Activated CD8-positive, alpha-beta memory T cell treated with anti-CD3 and anti-CD28 coated beads for 1 hour (primary cell): ENCODE data around the gene ISCU.
"Not testable (repeated sequence)": the region's sequence is repeated elsewhere in the genome, so short reads cannot be mapped to it uniquely, and the experiment has no call there.

Experiments used
- DNase-seq, 2 donors: peaks; one replicate each; pipeline ENCODE4 v3.0.0-alpha.2; 2020; ENCODE audit warnings: low read depth in 1 of 2; ENCODE audit errors: extremely low read depth in 1 of 2

The ISCU gene

DNA sequence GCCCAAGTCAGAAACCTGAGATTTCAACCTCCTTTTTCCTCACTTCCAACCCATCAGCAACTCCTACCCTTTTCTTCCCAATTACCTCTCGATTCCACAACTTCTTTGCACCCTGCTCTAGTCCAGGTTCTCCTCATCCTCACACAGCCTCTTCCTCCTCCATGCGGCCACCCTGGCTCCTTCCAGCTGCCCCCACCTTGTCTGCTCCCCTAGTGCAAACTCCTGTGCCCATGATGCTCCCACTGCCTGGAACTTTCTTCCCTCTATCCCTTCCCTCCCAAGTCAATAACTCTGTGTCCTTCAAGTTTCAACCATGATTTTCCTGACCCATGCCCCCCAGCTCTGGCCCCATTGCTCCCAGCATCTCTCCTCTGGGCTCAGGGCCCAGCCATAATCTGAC is 54.0 kb downstream of the ISCU start:
- DNase-seq, result no peak

- DNase-seq, result peak in 1 of 2 donors; percentile 61
These were observed 54.8 kb downstream of the ISCU start for GRCh38 chr12:108616941-108617858.

DNA sequence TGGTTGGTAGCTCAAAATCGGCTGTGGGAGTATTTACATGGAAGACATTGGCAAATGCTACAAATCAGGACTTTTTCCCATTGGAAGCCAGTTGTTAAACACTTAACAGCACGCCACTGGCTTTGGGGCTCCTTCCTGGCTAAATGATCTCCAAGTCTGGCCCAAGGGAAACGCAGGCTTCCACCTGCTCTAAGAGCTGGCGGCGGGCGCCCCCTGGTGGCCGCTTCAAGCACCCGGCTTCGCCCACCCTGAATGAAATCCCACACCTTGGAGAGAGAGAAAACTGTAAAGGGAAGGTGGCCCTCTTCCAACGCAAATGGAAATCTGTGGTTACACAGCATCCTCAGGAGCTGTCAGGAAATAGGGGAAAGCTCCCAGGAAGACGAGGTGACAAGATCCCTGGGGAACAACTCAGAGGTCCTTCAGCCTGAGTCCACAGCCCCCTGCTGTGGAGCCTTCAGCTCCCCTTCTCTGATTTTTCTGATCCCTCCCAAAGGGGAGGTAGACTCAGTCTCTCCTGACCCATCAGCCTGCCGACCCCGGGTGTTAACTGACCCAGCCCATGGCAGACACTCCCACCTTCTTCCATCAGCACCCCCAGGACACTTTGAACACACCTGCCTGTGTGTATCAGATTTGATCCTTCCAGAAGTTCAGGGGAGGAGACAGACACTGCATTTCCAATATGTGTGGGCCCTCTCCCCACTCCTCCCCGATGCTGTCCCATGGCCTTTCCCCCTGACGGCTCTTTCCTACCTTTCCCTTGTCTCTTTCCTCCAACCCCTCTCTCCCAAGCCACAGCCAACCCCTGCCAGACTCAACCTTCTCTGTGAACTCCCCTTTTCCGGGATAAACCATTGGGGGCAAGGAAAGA is 55.9 kb downstream of the ISCU start:
- peak in 1 of 2 donors; percentile 69 for DNase-seq

GRCh38 chr12:108618953-108619274 is 56.5 kb downstream of the ISCU start:
- not testable (repeated sequence) for DNase-seq
